ENCODE measurements around the gene SLC25A11. TPM values are rescaled to one million over a fixed set of nuclear protein-coding genes. Genes with fewer than 3 reads are reported as not detected.

Gene SLC25A11
- total RNA-seq, 6 experiments from 2014 or later, result 32.6 to 64.2 (median 41.0) TPM

DNA sequence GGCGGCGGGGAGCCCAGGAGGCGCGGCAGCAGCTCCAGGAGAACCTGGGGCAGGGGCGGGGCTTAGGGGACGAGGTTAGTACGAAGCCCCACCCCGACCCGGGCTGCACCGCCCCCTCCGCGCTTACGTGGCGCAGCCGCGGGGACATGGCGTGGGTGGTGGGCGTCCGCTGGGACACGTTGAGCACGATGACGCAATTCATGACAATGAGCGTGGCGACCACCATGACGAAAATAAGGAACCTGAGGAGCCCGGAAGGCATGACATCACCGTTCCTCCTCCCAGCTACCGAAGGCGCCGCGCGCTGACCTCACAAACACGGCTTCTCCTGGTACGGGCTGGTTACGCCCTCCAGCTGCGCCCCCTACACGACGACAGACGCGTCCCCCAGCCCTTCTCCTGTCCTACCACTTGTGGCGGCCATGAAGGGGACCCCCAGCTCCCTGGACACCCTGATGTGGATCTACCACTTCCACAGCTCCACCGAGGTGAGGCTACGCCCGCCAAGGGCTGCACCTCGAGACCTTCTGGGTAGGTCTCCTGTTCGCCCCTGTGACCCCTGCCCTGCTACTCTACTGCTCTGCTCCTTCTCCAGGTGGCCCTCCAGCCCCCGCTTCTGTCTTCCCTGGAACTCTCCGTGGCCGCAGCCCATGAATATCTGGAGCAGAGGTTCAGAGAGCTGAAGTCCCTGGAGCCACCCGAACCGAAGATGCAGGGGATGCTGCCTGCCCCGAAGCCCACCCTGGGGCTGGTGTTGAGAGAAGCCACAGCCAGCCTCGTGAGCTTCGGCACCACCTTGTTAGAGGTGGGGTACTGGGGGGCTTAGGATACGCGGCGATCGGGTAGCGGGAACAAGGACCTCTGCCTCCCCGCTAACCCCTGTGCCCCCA is 40.3 kb downstream of the SLC25A11 start, which contains the start of gene C17orf107:
C17orf107 (plus strand) TSS at position 196 of the 890 bp plus-strand sequence; CDS start at position 423, 227 bp downstream.
- peaks cover 0 to 32% (median 13%) of the 10 kb centered on the region in 4 donors for H3K4me1 ChIP-seq
- TF ChIP-seq, protein P1, sequence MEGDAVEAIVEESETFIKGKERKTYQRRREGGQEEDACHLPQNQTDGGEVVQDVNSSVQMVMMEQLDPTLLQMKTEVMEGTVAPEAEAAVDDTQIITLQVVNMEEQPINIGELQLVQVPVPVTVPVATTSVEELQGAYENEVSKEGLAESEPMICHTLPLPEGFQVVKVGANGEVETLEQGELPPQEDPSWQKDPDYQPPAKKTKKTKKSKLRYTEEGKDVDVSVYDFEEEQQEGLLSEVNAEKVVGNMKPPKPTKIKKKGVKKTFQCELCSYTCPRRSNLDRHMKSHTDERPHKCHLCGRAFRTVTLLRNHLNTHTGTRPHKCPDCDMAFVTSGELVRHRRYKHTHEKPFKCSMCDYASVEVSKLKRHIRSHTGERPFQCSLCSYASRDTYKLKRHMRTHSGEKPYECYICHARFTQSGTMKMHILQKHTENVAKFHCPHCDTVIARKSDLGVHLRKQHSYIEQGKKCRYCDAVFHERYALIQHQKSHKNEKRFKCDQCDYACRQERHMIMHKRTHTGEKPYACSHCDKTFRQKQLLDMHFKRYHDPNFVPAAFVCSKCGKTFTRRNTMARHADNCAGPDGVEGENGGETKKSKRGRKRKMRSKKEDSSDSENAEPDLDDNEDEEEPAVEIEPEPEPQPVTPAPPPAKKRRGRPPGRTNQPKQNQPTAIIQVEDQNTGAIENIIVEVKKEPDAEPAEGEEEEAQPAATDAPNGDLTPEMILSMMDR (IDR thresholded peaks at IDR 0.05), result no peak
- peak; percentile 28 for TF ChIP-seq POLR2A (IDR thresholded peaks at IDR 0.05)
- peak; percentile 66 to 76 (median 70) for ATAC-seq
- H3K27ac ChIP-seq, result peak within 1 kb of the TSS; percentile 6 to 62 (median 12)
- no peaks in the 10 kb centered on the region for H3K27me3 ChIP-seq
- intact Hi-C loops (cut with DNase I), result loop anchor here in 1 of 2 donors (5.0 kb wide), 1 partner anchor 163 kb away; no protein-coding TSS in a partner anchor
- 2% methylated on average over 7 of the region's 60 CpGs for WGBS (ENCODE audit: insufficient coverage, low coverage, low lambda C conversion rate, missing lambda C conversion rate)
- peak; percentile 90 to 93 (median 90) for DNase-seq
- peak within 1 kb of the TSS; percentile 52 to 62 (median 60) for H3K4me3 ChIP-seq
- H3K9me3 ChIP-seq, result no peaks in the 10 kb centered on the region
- H3K36me3 ChIP-seq, result peaks cover 0 to 17% (median 2%) of the 10 kb centered on the region in 4 donors

DNA sequence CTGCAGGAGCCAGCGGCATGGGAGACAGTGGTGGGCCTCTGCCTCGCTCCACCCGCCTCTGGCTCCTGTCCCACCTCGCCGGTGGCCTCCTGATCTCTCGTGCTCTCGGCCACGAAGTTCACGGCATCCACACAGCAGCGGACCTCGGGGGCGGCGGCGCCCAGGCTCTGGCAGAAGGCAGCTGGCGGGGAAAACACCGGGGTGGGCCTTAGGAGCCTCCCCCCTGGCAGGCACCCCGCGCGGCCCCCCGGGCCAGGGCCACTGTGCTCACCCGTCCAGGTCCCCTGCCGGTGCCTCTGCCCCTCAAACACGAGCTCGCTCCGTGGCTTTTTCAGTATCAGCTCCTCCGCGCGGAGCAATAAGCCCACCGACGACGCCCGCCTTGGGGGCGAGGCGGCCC is 40.9 kb downstream of the SLC25A11 start:
- Histone ChIP-seq H3K4me1 (peaks cover 0 to 32% (median 13%) of the 10 kb centered on the region in 4 donors), H3K27ac (peak overlapping the region; percentile 6 to 34 (median 12)), H3K27me3 (no peaks in the 10 kb centered on the region), H3K4me3 (peak overlapping the region; percentile 52 to 62 (median 60)), H3K36me3 (peaks cover 0 to 23% (median 3%) of the 10 kb centered on the region in 4 donors), H3K9me3 (no peaks in the 10 kb centered on the region)
- peak in 3 of 4 donors; percentile 1 to 3 (median 1) for ATAC-seq
- no CpG with 5 or more reads among the region's 34 CpGs for WGBS (ENCODE audit: insufficient coverage, low coverage, low lambda C conversion rate, missing lambda C conversion rate)
- intact Hi-C loops (cut with DNase I), result no loop called here
- TF ChIP-seq, protein P1 (IDR thresholded peaks at IDR 0.05), result no peak
- no peak for TF ChIP-seq POLR2A (IDR thresholded peaks at IDR 0.05)
- DNase-seq, result peak in 2 of 3 donors; percentile 44 to 68

DNA sequence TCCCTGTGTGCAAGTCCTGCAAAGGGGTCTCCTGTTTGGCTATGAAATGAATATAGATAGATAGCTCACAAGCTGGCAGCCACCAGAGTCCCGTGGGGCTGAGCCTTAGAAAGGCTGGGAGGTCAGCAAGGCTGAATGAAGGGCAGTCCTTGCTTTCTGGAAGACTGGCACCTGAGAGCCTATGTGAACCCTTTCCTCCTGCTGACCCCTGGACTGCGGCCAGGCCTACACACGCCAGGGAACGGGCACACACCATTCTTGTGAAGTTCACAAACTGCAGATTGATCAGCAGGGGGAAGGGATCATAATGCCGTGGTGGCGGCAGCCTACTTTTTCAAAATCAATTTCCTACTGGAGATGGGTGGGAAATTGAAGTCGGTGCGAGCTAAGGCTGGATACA is 41.5 kb downstream of the SLC25A11 start:
- H3K9me3 ChIP-seq, result no peaks in the 10 kb centered on the region
- H3K27ac ChIP-seq, result peak overlapping the region in 2 of 3 donors; percentile 12 to 34
- WGBS (ENCODE audit: insufficient coverage, low coverage, low lambda C conversion rate, missing lambda C conversion rate), result 26% methylated on average over 4 of the region's 8 CpGs
- no peaks in the 10 kb centered on the region for H3K27me3 ChIP-seq
- peaks cover 0 to 29% (median 3%) of the 10 kb centered on the region in 4 donors for H3K36me3 ChIP-seq
- H3K4me1 ChIP-seq, result peaks cover 0 to 29% (median 13%) of the 10 kb centered on the region in 4 donors
- TF ChIP-seq, protein P1 (IDR thresholded peaks at IDR 0.05), result no peak
- no peak for TF ChIP-seq POLR2A (IDR thresholded peaks at IDR 0.05)
- intact Hi-C loops (cut with DNase I), result no loop called here
- H3K4me3 ChIP-seq, result peak overlapping the region; percentile 52 to 62 (median 60)
- ATAC-seq (peak; percentile 35 to 55 (median 54)), DNase-seq (peak; percentile 78 to 92 (median 90))

DNA sequence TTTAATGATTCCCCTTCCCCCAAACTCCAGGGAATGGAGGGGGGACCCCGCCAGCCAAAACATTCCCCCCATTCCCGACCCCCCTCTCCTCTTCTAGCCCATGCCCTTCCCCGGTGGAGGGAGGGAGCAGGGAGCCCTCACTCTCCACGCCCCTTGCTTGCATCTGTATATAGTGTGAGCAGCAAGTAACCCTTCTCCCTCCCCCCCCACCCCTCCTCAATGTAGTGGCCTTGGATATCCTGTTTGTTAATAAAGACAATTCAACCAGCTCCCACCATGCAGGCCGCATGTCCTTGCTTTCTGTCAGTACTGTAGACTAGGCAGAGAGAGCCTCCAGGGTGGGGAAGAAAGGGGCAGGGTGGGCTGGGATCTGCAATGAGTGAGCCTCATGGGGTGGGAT is 42.1 kb downstream of the SLC25A11 start:
- Histone ChIP-seq H3K36me3 (peaks cover 0 to 30% (median 6%) of the 10 kb centered on the region in 4 donors), H3K27me3 (no peaks in the 10 kb centered on the region), H3K27ac (no peak overlapping the region), H3K9me3 (no peaks in the 10 kb centered on the region), H3K4me1 (peaks cover 0 to 27% (median 12%) of the 10 kb centered on the region in 4 donors), H3K4me3 (no peak overlapping the region)
- no peak for ATAC-seq
- intact Hi-C loops (cut with DNase I), result no loop called here
- WGBS (ENCODE audit: insufficient coverage, low coverage, low lambda C conversion rate, missing lambda C conversion rate), result 71% methylated on average over 2 of the region's 5 CpGs
- TF ChIP-seq, protein P1 (IDR thresholded peaks at IDR 0.05), result no peak
- TF ChIP-seq POLR2A (IDR thresholded peaks at IDR 0.05), result no peak
- peak in 1 of 3 donors; percentile 39 for DNase-seq

All from right lobe of liver (tissue), 6 donors.